Nephron progenitor cell (in vitro differentiated cells): ENCODE data around the gene SORCS2.

Experiments used
- DNase-seq: peaks from one replicate; pipeline ENCODE4 v3.0.0; 2021
- H3K27ac Mint-ChIP-seq: 2 replicates; pipeline ENCODE4 v1.8.0; 2021; ENCODE audit warnings: mild to moderate bottlenecking, moderate library complexity, mixed read lengths
- H3K27me3 Mint-ChIP-seq: 2 replicates; pipeline ENCODE4 v1.8.0; 2021; ENCODE audit warnings: mild to moderate bottlenecking, low read depth, mixed read lengths; ENCODE audit not compliant: poor library complexity
- H3K36me3 Mint-ChIP-seq: 2 replicates; pipeline ENCODE4 v1.8.0; 2021; ENCODE audit warnings: low read depth, mixed read lengths
- H3K4me1 Mint-ChIP-seq: 2 replicates; pipeline ENCODE4 v1.8.0; 2021; ENCODE audit warnings: mixed read lengths
- H3K4me3 Mint-ChIP-seq: 2 replicates; pipeline ENCODE4 v1.8.0; 2021; ENCODE audit warnings: mild to moderate bottlenecking, moderate library complexity, mixed read lengths
- H3K9me3 Mint-ChIP-seq: 2 replicates; pipeline ENCODE4 v1.8.0; 2021; ENCODE audit warnings: mild to moderate bottlenecking, moderate library complexity, mixed read lengths
- TF ChIP-seq, protein P1 (sequence below): fragments of 200-600 bp; sonication (generic); IDR thresholded peaks from 2 replicates; pipeline ENCODE4 v1.5.0; 2021; ENCODE audit warnings: antibody characterized with exemption

SORCS2 gene

GRCh38 chr4:7781366-7781765, 589.0 kb downstream of the SORCS2 start:
- Mint-ChIP-seq H3K9me3 (peaks cover 4% of the 10 kb centered on the region), H3K4me1 (peaks cover 67% of the 10 kb centered on the region)

GRCh38 chr4:7781993-7782392, 589.7 kb downstream of the SORCS2 start:
- no peak for DNase-seq
- peaks cover 61% of the 10 kb centered on the region for H3K4me1 Mint-ChIP-seq
- H3K36me3 Mint-ChIP-seq = peaks cover 79% of the 10 kb centered on the region
- H3K9me3 Mint-ChIP-seq = peaks cover 4% of the 10 kb centered on the region
- no peak overlapping the region for H3K4me3 Mint-ChIP-seq
- peak overlapping the region; percentile 57 for H3K27ac Mint-ChIP-seq
- TF ChIP-seq, protein P1, sequence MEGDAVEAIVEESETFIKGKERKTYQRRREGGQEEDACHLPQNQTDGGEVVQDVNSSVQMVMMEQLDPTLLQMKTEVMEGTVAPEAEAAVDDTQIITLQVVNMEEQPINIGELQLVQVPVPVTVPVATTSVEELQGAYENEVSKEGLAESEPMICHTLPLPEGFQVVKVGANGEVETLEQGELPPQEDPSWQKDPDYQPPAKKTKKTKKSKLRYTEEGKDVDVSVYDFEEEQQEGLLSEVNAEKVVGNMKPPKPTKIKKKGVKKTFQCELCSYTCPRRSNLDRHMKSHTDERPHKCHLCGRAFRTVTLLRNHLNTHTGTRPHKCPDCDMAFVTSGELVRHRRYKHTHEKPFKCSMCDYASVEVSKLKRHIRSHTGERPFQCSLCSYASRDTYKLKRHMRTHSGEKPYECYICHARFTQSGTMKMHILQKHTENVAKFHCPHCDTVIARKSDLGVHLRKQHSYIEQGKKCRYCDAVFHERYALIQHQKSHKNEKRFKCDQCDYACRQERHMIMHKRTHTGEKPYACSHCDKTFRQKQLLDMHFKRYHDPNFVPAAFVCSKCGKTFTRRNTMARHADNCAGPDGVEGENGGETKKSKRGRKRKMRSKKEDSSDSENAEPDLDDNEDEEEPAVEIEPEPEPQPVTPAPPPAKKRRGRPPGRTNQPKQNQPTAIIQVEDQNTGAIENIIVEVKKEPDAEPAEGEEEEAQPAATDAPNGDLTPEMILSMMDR = no peak
- H3K27me3 Mint-ChIP-seq = no peaks in the 10 kb centered on the region

More at GRCh38 chr4:7781366-7781765, 589.0 kb downstream of the SORCS2 start:
- H3K36me3 Mint-ChIP-seq = peaks cover 79% of the 10 kb centered on the region
- peak overlapping the region; percentile 72 for H3K27ac Mint-ChIP-seq
- H3K4me3 Mint-ChIP-seq = no peak overlapping the region
- TF ChIP-seq, protein P1 = no peak
- H3K27me3 Mint-ChIP-seq = no peaks in the 10 kb centered on the region
- DNase-seq = no peak

- TF ChIP-seq, protein P1 = no peak
- DNase-seq = no peak
- Mint-ChIP-seq H3K27ac (no peak overlapping the region), H3K4me1 (peaks cover 59% of the 10 kb centered on the region), H3K4me3 (no peak overlapping the region), H3K36me3 (peaks cover 74% of the 10 kb centered on the region), H3K9me3 (peaks cover 4% of the 10 kb centered on the region), H3K27me3 (no peaks in the 10 kb centered on the region)
Measured at GRCh38 chr4:7782783-7783182, 590.4 kb downstream of the SORCS2 start.

GRCh38 chr4:7783541-7783940, 591.2 kb downstream of the SORCS2 start:
- Mint-ChIP-seq H3K4me1 (peaks cover 53% of the 10 kb centered on the region), H3K27me3 (no peaks in the 10 kb centered on the region), H3K36me3 (peaks cover 66% of the 10 kb centered on the region), H3K9me3 (peaks cover 4% of the 10 kb centered on the region), H3K4me3 (no peak overlapping the region), H3K27ac (no peak overlapping the region)
- TF ChIP-seq, protein P1 = no peak
- no peak for DNase-seq

GRCh38 chr4:7784131-7784870, 592.0 kb downstream of the SORCS2 start:
- Mint-ChIP-seq H3K4me1 (peaks cover 46% of the 10 kb centered on the region), H3K27ac (peak overlapping the region; percentile 27), H3K4me3 (no peak overlapping the region)

More at GRCh38 chr4:7784131-7784870, 592.0 kb downstream of the SORCS2 start:
- TF ChIP-seq, protein P1 = no peak
- no peaks in the 10 kb centered on the region for H3K27me3 Mint-ChIP-seq
- no peak for DNase-seq
- H3K9me3 Mint-ChIP-seq = peaks cover 4% of the 10 kb centered on the region
- peaks cover 59% of the 10 kb centered on the region for H3K36me3 Mint-ChIP-seq
